SU-DHL-6 (cell line): ENCODE data around the gene IL10.

Source experiments
- CTCF ChIP-seq: fragments of 200-600 bp; sonication (generic); IDR thresholded peaks from one replicate; pipeline ENCODE4 v1.5.1; 2017; ENCODE audit warnings: antibody characterized with exemption, mild to moderate bottlenecking, low read length, moderate library complexity; ENCODE audit not compliant: insufficient read depth, poor library complexity, severe bottlenecking
- EZH2phosphoT487 ChIP-seq: fragments of 200-600 bp; sonication (generic), shearing (Covaris generic); conservative IDR thresholded peaks from 2 replicates; pipeline ENCODE4 v1.6.1; 2018; ENCODE audit warnings: mild to moderate bottlenecking, antibody characterized with exemption, low read length, moderate library complexity, mixed read lengths

GRCh38 chr1:206769304-206769731 lies 3.0 kb downstream of the IL10 start:
- TF ChIP-seq CTCF (no peak), EZH2phosphoT487 (no peak)
